DND-41 (cell line): Measurements from ENCODE around the gene RANBP9.

Experiments used
- ATAC-seq: fragments of 200-7000 bp; cut with Tn5 transposase; 3 replicates; pipeline ENCODE4 v1.9.1; 2021; ENCODE audit warnings: low read depth; ENCODE audit not compliant: insufficient read depth
- DNase-seq: peaks from one replicate; pipeline ENCODE4 v3.0.0-alpha.2; 2020
- H2AFZ ChIP-seq: 2 replicates; pipeline ENCODE4 v1.6.0; 2012; ENCODE audit warnings: low read depth, low read length
- H3K27ac ChIP-seq: 2 replicates; pipeline ENCODE4 v1.5.1; 2012; ENCODE audit warnings: low read length, inconsistent platforms
- H3K27me3 ChIP-seq: fragments of 200-600 bp; sonication (generic); 2 replicates; pipeline ENCODE4 v1.6.0; 2012; ENCODE audit warnings: low read length, mild to moderate bottlenecking, inconsistent platforms; ENCODE audit not compliant: insufficient read depth, poor library complexity
- H3K36me3 ChIP-seq: 2 replicates; pipeline ENCODE4 v1.5.1; 2012; ENCODE audit warnings: low read length, inconsistent platforms; ENCODE audit not compliant: insufficient read depth
- H3K4me1 ChIP-seq: 2 replicates; pipeline ENCODE4 v1.5.1; 2012; ENCODE audit warnings: mild to moderate bottlenecking, low read length; ENCODE audit not compliant: insufficient read depth
- H3K4me2 ChIP-seq: 2 replicates; pipeline ENCODE4 v1.6.0; 2012; ENCODE audit warnings: mild to moderate bottlenecking, moderate library complexity, low read length, inconsistent platforms; ENCODE audit not compliant: insufficient read depth
- H3K4me3 ChIP-seq, 2 experiments: fragments of 200-600 bp in 1 of 2; shearing (Covaris generic) in 1 of 2; 2 replicates each; pipeline ENCODE4 v1.5.1; 2012 to 2016; ENCODE audit warnings: inconsistent platforms in 2 of 2, low read length in 2 of 2, mild to moderate bottlenecking in 2 of 2, low read depth in 1 of 2, moderate library complexity in 1 of 2
- H3K79me2 ChIP-seq: 2 replicates; pipeline ENCODE4 v1.6.0; 2012; ENCODE audit warnings: low read length, inconsistent platforms; ENCODE audit not compliant: insufficient read depth
- H3K9ac ChIP-seq: 2 replicates; pipeline ENCODE4 v1.6.0; 2012; ENCODE audit warnings: low read depth, mild to moderate bottlenecking, inconsistent platforms, low read length, moderate library complexity
- H3K9me3 ChIP-seq: 2 replicates; pipeline ENCODE4 v1.5.1; 2012; ENCODE audit warnings: low read length, moderate library complexity, mild to moderate bottlenecking, inconsistent platforms; ENCODE audit not compliant: insufficient read depth, severe bottlenecking
- H4K20me1 ChIP-seq: 2 replicates; pipeline ENCODE4 v1.6.0; 2012; ENCODE audit warnings: low read length; ENCODE audit not compliant: insufficient read depth
- CTCF ChIP-seq: IDR thresholded peaks from 2 replicates; pipeline ENCODE4 v1.5.1; 2012; ENCODE audit warnings: borderline replicate concordance, low read length, moderate library complexity, mild to moderate bottlenecking; ENCODE audit not compliant: poor library complexity, severe bottlenecking; ENCODE audit errors: extremely low read depth
- EZH2 ChIP-seq: IDR thresholded peaks from 3 replicates; pipeline ENCODE4 v1.6.1; 2012; ENCODE audit warnings: borderline replicate concordance, low read depth, mild to moderate bottlenecking, moderate library complexity, low read length, inconsistent platforms; ENCODE audit not compliant: severe bottlenecking

The RANBP9 gene

GRCh38 chr6:13672904-13673303, 38.7 kb downstream of the RANBP9 start:
- Histone ChIP-seq H3K4me3 (no peak overlapping the region), H3K4me2 (no peak overlapping the region), H3K4me1 (no peaks in the 10 kb centered on the region), H3K27me3 (no peaks in the 10 kb centered on the region), H3K27ac (no peak overlapping the region), H3K36me3 (peaks cover 22% of the 10 kb centered on the region), H4K20me1 (peaks cover 26% of the 10 kb centered on the region), H3K79me2 (peaks cover 99% of the 10 kb centered on the region), H3K9me3 (peaks cover 3% of the 10 kb centered on the region), H2AFZ (no peak overlapping the region), H3K9ac (no peak overlapping the region)
- ATAC-seq (no peak), DNase-seq (no peak)
- TF ChIP-seq EZH2 (no peak), CTCF (no peak)

- H3K4me2 ChIP-seq, result no peak overlapping the region
These were observed 40.0 kb downstream of the RANBP9 start for GRCh38 chr6:13671548-13672127.

GRCh38 chr6:13669476-13669875, 42.2 kb downstream of the RANBP9 start:
- H3K4me2 ChIP-seq, result no peak overlapping the region
- peaks cover 25% of the 10 kb centered on the region for H4K20me1 ChIP-seq
- peaks cover 18% of the 10 kb centered on the region for H3K36me3 ChIP-seq
- H3K4me3 ChIP-seq, result no peak overlapping the region
- H3K4me1 ChIP-seq, result no peaks in the 10 kb centered on the region
- H3K27me3 ChIP-seq, result no peaks in the 10 kb centered on the region
- peaks cover 3% of the 10 kb centered on the region for H3K9me3 ChIP-seq
- ATAC-seq, result no peak
- H2AFZ ChIP-seq, result no peak overlapping the region
- no peak for DNase-seq
- H3K9ac ChIP-seq, result no peak overlapping the region
- TF ChIP-seq EZH2 (no peak), CTCF (no peak)
- no peak overlapping the region for H3K27ac ChIP-seq
- peaks cover 99% of the 10 kb centered on the region for H3K79me2 ChIP-seq

More at GRCh38 chr6:13671548-13672127, 40.0 kb downstream of the RANBP9 start:
- Histone ChIP-seq H3K9me3 (peaks cover 3% of the 10 kb centered on the region), H3K27me3 (no peaks in the 10 kb centered on the region), H3K79me2 (peaks cover 99% of the 10 kb centered on the region), H4K20me1 (peaks cover 28% of the 10 kb centered on the region), H3K4me3 (no peak overlapping the region), H3K27ac (no peak overlapping the region), H2AFZ (no peak overlapping the region), H3K4me1 (no peaks in the 10 kb centered on the region), H3K9ac (no peak overlapping the region), H3K36me3 (peaks cover 18% of the 10 kb centered on the region)
- DNase-seq (no peak), ATAC-seq (no peak)
- TF ChIP-seq CTCF (no peak), EZH2 (no peak)
